NCI-H2029 (cell line): ENCODE measurements around the gene SLC25A24.
"Not testable (repeated sequence)": the region's sequence is repeated elsewhere in the genome, so short reads cannot be mapped to it uniquely, and the experiment has no call there.

Experiments
- DNase-seq: peaks from one replicate; lab custom pipeline; 2025; lab: John Stamatoyannopoulos, UW

SLC25A24 gene

GRCh38 chr1:108199781-108200686 is at the start of gene SLC25A24:
SLC25A24 (minus strand) TSS chr1:108200343; CDS start chr1:108200138, 205 bp downstream.
- DNase-seq = peak; percentile 33

- DNase-seq = not testable (repeated sequence)
Observed at GRCh38 chr1:108243976-108244375, 43.8 kb upstream of the SLC25A24 start, which contains the start of gene NBPF4. NBPF4 (minus strand) TSS chr1:108244076; CDS start chr1:108243761, 315 bp downstream.

GRCh38 chr1:108239426-108239825 is 39.3 kb upstream of the SLC25A24 start:
- not testable (repeated sequence) for DNase-seq

- not testable (repeated sequence) for DNase-seq
Observed at GRCh38 chr1:108235308-108235707, 35.2 kb upstream of the SLC25A24 start.

- not testable (repeated sequence) for DNase-seq
Observed at GRCh38 chr1:108232183-108232582, 32.0 kb upstream of the SLC25A24 start.

DNA sequence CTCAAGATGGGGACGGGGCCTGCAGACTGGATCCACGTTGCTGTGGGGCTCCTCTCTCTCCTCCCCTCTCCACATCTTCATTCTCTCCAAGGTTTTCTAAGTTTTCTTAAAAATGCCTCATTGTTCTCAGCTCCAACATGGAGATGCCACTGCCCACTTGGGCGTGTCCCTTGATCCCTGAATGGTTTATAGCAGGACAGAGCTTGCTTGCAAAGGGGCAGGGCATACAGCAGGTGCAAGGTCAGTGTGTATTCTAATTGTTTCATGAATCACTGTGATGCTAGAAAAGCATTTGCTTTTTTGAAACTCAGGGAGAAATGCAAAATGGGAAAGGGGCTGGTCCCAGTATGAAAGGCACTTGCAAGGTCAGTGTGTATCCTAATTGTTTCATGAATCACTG is 29.8 kb upstream of the SLC25A24 start:
- DNase-seq = not testable (repeated sequence)

DNA sequence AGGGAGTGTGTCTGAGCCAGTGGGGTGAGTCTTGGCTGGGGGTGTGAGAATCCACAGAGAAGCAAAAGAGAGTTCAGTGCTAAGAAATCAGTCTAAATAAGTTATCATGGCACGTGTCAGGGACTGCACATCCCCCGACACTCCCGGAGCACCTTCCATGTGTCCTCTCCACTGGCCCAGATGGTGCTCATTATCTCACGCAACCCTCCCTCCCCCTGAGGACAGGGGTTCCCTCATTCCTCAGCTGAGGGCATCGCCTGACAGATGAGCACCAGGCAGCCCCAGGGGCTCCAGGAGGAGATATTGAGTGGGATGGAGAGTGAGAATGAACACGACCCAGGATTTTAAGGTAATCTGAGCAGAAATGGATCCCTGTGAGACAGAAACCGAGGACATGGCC is 27.6 kb upstream of the SLC25A24 start:
- DNase-seq = not testable (repeated sequence)

DNA sequence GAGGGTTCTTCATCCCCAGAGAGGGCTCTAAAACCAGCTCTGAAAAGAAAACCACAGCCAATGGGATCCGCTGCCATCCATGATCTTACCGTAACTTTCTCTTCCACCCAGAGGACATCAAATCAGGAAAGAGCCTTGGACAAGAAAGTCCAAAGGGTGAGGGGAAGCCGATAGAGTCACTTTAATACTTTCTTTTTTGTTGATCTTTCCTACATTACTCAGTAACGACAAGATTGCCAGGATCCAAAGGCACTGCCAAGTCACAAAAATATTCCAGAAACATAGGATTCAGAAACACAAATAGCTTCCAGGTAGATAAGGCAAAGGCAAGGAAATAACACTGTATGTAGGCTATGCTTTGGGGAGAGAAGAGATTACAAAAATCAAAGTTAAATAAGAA is 26.7 kb upstream of the SLC25A24 start:
- not testable (repeated sequence) for DNase-seq

DNA sequence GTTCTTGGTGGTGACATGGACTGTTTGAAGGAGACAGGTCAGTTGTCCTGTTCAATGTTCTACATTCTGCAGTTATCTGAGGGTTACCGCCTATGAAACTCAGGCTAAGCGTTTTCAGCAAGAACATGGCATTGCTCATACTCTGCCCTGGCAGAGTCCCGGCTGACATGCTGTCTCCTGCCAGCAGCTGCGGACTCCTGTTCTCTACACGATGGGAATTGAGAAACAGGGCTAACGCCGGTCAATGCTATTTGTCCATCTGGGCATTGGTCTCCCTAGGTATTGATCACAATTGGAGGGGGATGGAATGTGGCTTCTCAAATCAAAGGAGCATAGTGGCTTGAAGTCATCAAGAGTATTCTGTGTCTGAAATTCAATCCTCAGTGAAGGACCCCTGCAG is 23.1 kb upstream of the SLC25A24 start:
- DNase-seq = not testable (repeated sequence)

DNA sequence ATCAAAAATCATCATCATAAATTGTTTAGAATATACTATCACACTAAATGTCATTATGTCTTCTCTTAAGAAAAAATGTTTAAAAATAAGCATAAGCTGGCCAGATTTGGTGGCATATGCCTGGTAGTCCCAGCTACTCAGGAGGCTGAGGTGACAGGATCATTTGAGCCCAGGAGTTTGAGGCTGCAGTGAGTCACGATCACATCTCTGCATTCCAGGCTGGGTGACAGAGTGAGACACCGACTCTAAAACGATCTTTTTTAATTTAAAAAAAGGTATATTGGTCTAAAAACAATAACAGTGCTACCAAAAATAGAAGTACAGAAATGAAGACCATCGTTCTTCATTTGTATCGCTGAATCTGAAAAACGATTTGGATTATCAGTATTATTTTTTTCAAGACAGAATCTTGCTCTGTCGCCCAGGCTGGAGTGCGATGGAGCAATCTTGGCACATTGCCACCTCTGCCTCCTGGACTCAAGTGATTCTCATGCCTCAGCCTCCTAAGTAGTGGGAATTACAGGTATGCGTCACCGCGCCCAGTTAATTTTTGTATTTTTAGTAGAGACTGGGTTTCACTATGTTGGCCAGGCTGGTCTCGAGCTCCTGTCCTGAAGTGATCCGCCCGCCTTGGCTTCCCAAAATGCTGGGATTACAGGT is 17.5 kb upstream of the SLC25A24 start:
- DNase-seq = not testable (repeated sequence)

DNA sequence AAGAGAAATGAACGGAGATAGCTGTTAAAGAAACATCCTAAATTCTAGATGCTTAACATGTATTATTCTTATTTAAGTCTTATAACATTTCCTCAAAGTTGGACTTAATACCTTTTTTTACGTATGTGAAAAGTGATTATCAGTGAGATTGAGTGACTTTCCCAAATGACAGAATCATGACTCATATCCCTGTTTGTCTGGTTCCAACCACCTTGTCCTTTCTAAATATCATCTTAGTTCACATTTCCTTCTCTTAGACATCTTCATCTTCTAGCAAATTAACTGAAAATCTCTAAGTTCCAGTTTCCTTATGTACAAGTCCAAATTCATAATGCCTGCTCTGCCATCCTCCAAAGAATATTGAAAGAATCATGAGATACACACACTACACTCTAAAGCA is 16.9 kb upstream of the SLC25A24 start:
- not testable (repeated sequence) for DNase-seq

GRCh38 chr1:108216028-108216890 is 16.1 kb upstream of the SLC25A24 start:
- not testable (repeated sequence) for DNase-seq

- DNase-seq = peak; percentile 1
Observed at GRCh38 chr1:108214641-108215465, 14.7 kb upstream of the SLC25A24 start.

GRCh38 chr1:108211014-108211413 is 10.9 kb upstream of the SLC25A24 start:
- DNase-seq = no peak

DNA sequence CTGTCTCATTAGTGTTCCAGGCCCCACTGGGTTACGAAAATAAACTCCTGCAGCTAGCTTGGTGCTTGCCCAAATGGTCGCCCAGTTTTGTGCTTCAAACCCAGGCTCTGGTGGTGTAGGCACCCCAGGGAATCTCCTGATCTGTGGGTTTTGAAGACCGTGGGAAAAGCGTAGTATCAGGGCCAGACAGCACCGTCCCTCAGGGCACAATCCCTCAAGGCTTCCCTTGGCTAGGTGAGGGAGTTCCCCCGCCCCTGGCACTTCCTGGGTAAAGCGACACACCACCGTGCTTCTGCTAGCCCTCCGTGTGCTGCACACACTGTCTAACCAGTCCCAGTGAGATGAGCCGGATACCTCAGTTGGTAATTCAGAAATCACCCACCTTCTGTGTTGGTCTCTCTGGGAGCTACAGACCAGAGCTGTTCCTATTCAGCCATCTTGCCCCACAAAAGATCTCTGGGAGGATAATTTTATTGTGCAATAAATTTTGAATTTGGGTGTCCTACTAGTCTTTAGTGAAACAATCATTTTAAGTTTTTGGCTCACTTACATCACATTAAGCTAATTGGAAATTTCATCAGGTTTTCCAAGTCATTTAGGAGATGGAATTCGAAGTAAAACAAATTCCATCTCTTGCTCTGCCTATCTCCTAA is 9.4 kb upstream of the SLC25A24 start:
- DNase-seq = no peak

- no peak for DNase-seq
Observed at GRCh38 chr1:108208724-108209446, 8.7 kb upstream of the SLC25A24 start.

DNA sequence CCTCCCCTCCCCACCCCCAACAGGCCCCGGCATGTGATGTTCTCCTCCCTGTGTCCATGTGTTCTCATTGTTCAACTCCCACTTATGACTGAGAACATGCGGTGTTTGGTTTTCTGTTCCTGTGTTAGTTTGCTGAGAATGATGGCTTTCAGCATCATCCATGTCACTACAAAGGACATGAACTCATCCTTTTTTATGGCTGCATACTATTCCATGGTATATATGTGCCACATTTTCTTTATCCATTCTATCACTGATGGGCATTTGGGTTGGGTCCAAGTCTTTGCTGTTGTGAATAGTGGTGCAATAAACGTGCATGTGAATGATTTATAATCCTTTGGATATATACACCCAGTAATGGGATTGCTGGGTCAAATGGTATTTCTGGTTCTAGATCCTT is 3.4 kb upstream of the SLC25A24 start:
- not testable (repeated sequence) for DNase-seq

- no peak for DNase-seq
Observed at GRCh38 chr1:108201687-108202086, 1.5 kb upstream of the SLC25A24 start.

DNA sequence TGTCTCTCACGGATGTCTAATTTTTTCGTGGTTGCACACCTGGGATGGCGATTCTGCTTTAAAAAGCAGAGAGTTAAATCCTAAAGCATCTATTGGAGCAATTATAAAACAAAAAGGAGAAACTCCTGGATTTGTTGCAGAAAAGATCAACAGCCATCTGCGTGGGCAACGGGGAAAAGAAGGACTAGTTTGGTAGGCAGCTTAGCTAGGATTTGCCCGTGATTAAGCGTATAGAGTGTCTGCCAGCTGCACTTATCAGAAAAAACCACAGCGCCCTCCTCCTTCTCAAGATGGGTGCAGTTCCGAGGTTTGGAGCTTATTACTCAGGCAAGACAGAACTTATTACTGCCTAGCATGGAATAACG is 526 bp upstream of the SLC25A24 start:
- DNase-seq = no peak

DNA sequence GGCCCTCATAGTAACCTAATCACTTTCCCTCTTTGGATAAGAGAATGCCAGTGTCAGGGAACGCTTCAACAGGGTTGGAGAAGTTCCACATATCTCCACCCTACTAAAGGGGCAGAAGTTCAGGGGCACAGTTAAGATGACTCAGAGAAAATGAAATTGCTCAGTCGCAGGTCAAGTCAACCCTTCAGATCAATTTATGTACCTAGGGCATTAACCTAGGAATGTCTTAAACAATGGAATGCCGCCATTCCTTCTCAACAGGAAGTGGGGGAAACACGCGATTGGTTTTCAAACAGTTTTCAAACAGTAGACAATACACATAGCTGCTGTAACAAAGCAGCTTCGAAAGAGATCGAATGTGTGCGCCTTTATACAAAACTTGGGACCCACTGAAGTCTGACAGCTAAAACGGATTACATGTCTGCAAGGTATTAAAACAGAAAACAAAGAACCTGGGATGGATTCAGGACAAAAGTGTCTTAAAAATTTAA is 897 bp downstream of the SLC25A24 start:
- no peak for DNase-seq
